Ishikawa (cell line): ENCODE data around the gene PCNA.

Experiments used
- CEBPB ChIP-seq: IDR thresholded peaks from 2 replicates; pipeline ENCODE4 v1.6.1; 2012
- CREB1 ChIP-seq: IDR thresholded peaks from 2 replicates; pipeline ENCODE4 v1.6.1; 2012; ENCODE audit warnings: low read depth
- EGR1 ChIP-seq: IDR thresholded peaks from 2 replicates; pipeline ENCODE4 v1.6.1; 2012
- EP300 ChIP-seq: IDR thresholded peaks from 2 replicates; pipeline ENCODE4 v1.6.1; 2012; ENCODE audit warnings: borderline replicate concordance
- FOXM1 ChIP-seq: IDR thresholded peaks from 2 replicates; pipeline ENCODE4 v1.6.1; 2012; ENCODE audit warnings: low read depth, borderline replicate concordance
- NFIC ChIP-seq: IDR thresholded peaks from 2 replicates; pipeline ENCODE4 v1.6.1; 2012
- RAD21 ChIP-seq: IDR thresholded peaks from 2 replicates; pipeline ENCODE4 v1.6.1; 2012; ENCODE audit warnings: low read depth
- TAF1 ChIP-seq: IDR thresholded peaks from 2 replicates; pipeline ENCODE4 v1.6.1; 2012; ENCODE audit warnings: low read depth, mild to moderate bottlenecking
- TCF12 ChIP-seq: IDR thresholded peaks from 2 replicates; pipeline ENCODE4 v1.6.1; 2012; ENCODE audit warnings: low read depth
- TEAD4 ChIP-seq: IDR thresholded peaks from 2 replicates; pipeline ENCODE4 v1.6.1; 2012
- YY1 ChIP-seq: IDR thresholded peaks from 2 replicates; pipeline ENCODE4 v1.6.1; 2012; ENCODE audit warnings: low read depth
- ZBTB7A ChIP-seq: IDR thresholded peaks from 2 replicates; pipeline ENCODE4 v1.6.1; 2012; ENCODE audit warnings: low read depth
- TF ChIP-seq, protein P1 (sequence below): IDR thresholded peaks from 2 replicates; pipeline ENCODE4 v1.6.1; 2012; ENCODE audit warnings: low read depth, mild to moderate bottlenecking
- TF ChIP-seq, protein P2 (sequence below): IDR thresholded peaks from 2 replicates; pipeline ENCODE4 v1.6.1; 2012
- TF ChIP-seq, protein P3 (sequence below): IDR thresholded peaks from 2 replicates; pipeline ENCODE4 v1.6.1; 2012

Gene PCNA

DNA sequence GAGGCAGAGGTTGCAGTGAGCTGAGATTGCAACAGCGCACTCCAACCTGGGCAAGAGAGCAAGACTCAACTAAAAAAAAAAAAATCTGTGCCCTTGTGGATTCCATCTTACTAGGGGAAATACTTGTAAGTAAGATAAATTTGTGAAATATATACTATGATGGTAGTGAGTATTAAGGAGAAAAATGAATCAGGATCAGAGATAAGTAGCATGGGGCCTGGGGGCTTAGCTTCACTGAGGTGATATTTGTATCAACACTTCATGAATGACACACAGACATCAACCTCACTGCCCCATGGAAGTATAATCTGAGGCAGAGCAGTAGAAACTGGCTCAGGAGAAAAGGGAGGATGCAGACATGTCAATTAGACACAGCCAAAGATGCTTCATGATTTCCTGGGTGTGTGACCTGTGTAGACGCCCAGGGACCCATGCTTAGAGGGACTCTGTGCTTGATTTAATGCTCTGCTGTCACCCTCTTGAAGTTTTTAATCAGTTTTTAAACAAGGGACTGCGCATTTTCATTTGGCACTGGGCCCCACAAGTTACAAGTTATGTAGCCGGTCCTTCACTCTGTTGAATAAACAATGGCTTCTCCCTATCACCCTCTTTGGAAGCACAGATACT is 41.9 kb downstream of the PCNA start:
- no peak for TF ChIP-seq CREB1
- no peak for TF ChIP-seq EGR1
- TF ChIP-seq, protein P1, sequence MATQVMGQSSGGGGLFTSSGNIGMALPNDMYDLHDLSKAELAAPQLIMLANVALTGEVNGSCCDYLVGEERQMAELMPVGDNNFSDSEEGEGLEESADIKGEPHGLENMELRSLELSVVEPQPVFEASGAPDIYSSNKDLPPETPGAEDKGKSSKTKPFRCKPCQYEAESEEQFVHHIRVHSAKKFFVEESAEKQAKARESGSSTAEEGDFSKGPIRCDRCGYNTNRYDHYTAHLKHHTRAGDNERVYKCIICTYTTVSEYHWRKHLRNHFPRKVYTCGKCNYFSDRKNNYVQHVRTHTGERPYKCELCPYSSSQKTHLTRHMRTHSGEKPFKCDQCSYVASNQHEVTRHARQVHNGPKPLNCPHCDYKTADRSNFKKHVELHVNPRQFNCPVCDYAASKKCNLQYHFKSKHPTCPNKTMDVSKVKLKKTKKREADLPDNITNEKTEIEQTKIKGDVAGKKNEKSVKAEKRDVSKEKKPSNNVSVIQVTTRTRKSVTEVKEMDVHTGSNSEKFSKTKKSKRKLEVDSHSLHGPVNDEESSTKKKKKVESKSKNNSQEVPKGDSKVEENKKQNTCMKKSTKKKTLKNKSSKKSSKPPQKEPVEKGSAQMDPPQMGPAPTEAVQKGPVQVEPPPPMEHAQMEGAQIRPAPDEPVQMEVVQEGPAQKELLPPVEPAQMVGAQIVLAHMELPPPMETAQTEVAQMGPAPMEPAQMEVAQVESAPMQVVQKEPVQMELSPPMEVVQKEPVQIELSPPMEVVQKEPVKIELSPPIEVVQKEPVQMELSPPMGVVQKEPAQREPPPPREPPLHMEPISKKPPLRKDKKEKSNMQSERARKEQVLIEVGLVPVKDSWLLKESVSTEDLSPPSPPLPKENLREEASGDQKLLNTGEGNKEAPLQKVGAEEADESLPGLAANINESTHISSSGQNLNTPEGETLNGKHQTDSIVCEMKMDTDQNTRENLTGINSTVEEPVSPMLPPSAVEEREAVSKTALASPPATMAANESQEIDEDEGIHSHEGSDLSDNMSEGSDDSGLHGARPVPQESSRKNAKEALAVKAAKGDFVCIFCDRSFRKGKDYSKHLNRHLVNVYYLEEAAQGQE = no peak
- TF ChIP-seq, protein P2, sequence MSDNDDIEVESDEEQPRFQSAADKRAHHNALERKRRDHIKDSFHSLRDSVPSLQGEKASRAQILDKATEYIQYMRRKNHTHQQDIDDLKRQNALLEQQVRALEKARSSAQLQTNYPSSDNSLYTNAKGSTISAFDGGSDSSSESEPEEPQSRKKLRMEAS = no peak
- no peak for TF ChIP-seq CEBPB
- no peak for TF ChIP-seq TCF12
- TF ChIP-seq ZBTB7A = no peak
- no peak for TF ChIP-seq TAF1
- TF ChIP-seq FOXM1 = no peak
- no peak for TF ChIP-seq TEAD4
- TF ChIP-seq NFIC = no peak
- no peak for TF ChIP-seq YY1
- TF ChIP-seq EP300 = no peak

DNA sequence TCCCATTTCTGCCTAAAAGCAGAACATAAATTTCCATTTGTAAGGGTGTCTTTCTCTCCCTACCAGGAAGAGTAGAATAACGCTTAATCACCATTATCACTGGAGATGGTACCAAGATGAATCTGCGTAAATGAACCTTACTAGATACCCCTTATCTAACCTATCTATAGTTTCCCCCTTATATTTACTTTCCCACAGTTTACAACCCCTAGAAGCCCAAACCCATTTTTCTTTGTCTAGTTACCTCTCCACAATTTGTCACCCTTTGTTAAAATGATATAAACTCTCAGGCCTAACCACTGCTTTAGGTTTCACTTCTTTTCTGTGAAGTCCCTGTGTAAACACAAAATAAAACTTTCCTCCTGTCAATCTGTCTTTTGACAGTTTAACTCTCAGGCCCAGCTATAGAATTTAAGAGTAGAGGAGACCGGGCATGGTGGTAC is 45.5 kb downstream of the PCNA start:
- no peak for TF ChIP-seq CREB1
- TF ChIP-seq, protein P1 = no peak
- no peak for TF ChIP-seq FOXM1
- TF ChIP-seq, protein P2 = no peak
- TF ChIP-seq, protein P3, sequence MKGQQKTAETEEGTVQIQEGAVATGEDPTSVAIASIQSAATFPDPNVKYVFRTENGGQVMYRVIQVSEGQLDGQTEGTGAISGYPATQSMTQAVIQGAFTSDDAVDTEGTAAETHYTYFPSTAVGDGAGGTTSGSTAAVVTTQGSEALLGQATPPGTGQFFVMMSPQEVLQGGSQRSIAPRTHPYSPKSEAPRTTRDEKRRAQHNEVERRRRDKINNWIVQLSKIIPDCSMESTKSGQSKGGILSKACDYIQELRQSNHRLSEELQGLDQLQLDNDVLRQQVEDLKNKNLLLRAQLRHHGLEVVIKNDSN = no peak
- TF ChIP-seq ZBTB7A = no peak
- TF ChIP-seq CEBPB = no peak
- TF ChIP-seq TEAD4 = no peak
- TF ChIP-seq TCF12 = no peak

DNA sequence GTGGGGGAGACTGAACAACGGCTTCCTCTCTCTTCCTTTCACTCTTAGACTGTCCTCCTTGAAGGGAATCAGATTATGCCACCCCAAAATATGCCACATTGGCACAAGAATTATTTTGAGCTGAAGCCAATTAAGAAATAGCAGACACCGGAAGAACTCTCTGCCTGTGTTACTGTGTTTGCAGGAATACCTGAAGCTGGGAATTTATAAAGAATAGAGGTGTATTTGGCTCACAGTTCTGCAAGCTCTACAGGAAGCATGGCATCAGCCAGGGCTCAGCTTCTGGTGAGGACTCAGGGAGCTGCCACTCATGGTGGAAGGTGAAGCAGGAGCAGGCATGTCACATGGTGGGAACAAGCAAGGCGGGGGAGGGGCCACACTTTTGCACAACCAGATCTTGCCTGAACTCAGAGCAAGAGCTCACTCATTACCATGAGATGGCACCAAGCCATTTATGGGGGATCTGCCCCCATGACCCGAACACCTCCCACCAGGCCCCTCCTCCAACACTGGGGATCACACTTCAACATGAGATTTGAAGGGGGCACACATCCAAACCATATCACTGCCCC is 46.0 kb downstream of the PCNA start:
- TF ChIP-seq NFIC = no peak
- TF ChIP-seq, protein P1 = no peak
- TF ChIP-seq, protein P2 = no peak
- no peak for TF ChIP-seq TCF12
- no peak for TF ChIP-seq EP300
- no peak for TF ChIP-seq CREB1

DNA sequence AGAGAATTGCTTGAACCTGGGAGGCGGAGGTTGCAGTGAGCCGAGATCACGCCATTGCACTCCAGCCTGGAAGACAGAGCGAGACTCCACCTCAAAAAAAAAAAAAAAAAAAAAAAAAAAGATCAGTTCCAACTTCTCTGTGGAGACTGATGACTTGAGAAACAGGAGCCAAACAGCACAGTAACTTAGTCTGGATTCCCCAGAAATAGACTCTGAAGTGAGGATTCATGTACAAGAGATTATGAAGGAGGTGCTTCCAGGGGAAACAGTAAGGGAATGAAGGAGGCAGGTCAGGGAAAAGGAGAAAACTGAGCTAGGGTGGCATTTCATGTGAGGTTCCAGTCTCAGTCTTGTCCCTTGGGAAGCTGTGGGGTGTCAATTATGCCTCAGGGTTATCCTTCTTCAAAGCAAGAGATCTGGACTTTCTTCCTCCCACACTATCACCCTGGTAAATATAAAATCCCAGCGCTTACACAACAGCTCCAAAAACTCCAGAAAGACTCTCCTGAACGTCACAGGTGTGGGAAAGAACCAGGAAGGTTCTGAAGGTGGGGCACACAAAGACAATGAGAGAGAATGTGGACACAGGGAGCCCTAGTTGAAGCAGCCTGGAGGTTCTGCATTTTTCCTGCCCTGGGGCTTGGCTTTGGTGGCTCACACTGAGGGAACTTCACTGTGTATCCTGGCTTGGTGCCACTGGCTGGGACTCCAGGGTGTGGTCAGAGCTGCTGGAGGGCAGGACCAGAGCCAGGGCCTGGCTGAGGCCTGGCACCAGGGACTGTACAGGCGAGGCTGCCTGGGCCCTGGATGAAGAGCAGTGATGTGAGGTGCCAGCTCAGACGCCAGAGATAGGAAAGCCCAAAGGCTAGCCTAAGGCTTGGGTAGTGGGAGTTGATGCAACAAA is 46.8 kb downstream of the PCNA start:
- TF ChIP-seq CREB1 (no peak), TEAD4 (0 out of 2 replicates have a peak, but pooled peaks have one; percentile 24), ZBTB7A (no peak), FOXM1 (no peak), NFIC (peak; percentile 84), EP300 (no peak), TCF12 (no peak), TAF1 (no peak), RAD21 (peak; percentile 7; the same call in 1 of the 2 replicates), EGR1 (no peak), CEBPB (no peak), YY1 (no peak)
- TF ChIP-seq, protein P1 = no peak
- TF ChIP-seq, protein P2 = no peak
- TF ChIP-seq, protein P3 = no peak
